ENCODE measurements around the gene CMTM8. TPM values are rescaled to one million over a fixed set of nuclear protein-coding genes. Genes with fewer than 3 reads are reported as not detected.

Gene CMTM8
- total RNA-seq, 1 donor = 1.1 TPM

GRCh38 chr3:32256206-32256605 lies 17.7 kb downstream of the CMTM8 start:
- TF ChIP-seq, protein P1, sequence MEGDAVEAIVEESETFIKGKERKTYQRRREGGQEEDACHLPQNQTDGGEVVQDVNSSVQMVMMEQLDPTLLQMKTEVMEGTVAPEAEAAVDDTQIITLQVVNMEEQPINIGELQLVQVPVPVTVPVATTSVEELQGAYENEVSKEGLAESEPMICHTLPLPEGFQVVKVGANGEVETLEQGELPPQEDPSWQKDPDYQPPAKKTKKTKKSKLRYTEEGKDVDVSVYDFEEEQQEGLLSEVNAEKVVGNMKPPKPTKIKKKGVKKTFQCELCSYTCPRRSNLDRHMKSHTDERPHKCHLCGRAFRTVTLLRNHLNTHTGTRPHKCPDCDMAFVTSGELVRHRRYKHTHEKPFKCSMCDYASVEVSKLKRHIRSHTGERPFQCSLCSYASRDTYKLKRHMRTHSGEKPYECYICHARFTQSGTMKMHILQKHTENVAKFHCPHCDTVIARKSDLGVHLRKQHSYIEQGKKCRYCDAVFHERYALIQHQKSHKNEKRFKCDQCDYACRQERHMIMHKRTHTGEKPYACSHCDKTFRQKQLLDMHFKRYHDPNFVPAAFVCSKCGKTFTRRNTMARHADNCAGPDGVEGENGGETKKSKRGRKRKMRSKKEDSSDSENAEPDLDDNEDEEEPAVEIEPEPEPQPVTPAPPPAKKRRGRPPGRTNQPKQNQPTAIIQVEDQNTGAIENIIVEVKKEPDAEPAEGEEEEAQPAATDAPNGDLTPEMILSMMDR (IDR thresholded peaks at IDR 0.05; ENCODE audit: insufficient read depth, low read length) = no peak
- no peak for DNase-seq (ENCODE audit: low read depth)
- H3K4me3 ChIP-seq (ENCODE audit: low read depth, low read length) = no peak overlapping the region

DNA sequence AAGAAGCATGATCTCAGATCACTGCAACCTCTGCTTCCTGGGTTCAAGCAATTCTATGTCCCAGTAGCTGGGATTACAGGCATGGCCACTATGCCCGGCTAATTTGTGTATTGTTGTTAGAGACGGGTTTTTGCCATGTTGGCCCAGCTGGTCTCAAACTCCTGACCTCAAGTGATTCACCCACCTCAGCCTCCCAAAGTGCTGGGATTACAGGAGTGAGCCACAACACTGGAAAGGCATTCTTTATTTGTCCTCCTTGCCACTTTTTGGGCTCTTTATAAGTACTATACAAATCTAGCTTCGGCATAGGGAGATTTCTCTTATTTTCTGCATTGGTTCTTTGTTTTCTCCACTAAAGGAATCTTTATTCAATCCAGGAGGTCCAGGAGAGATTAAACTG lies 18.6 kb downstream of the CMTM8 start:
- no peak overlapping the region for H3K4me3 ChIP-seq (ENCODE audit: low read depth, low read length)
- DNase-seq (ENCODE audit: low read depth) = no peak
- TF ChIP-seq, protein P1 (IDR thresholded peaks at IDR 0.05; ENCODE audit: insufficient read depth, low read length) = no peak

- no peak overlapping the region for H3K4me3 ChIP-seq (ENCODE audit: low read depth, low read length)
- DNase-seq (ENCODE audit: low read depth) = no peak
- TF ChIP-seq, protein P1 (IDR thresholded peaks at IDR 0.05; ENCODE audit: insufficient read depth, low read length) = no peak
These were observed 19.4 kb downstream of the CMTM8 start for GRCh38 chr3:32257641-32258438.

DNA sequence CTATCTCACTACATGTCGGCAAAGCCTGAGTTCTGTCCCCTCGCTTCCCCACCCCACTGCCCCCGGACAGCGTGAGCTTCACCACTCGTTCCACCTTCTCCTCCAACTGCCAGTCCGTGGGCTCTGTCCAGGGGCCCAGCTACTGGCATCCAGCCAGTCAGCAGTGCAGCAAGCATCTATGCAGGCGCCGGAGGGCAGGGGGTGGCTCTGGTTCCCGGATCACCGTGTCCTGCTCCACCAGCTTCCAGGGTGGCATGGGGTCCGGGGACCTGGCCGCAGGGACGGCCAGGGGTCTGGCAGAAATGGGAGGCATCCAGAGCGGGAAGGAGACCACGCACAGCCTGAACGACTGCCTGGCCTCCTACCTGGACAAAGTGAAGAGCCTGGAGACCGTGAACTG lies 20.4 kb downstream of the CMTM8 start:
- TF ChIP-seq, protein P1 (IDR thresholded peaks at IDR 0.05; ENCODE audit: insufficient read depth, low read length) = no peak
- no peak for DNase-seq (ENCODE audit: low read depth)
- H3K4me3 ChIP-seq (ENCODE audit: low read depth, low read length) = no peak overlapping the region

- no peak for DNase-seq (ENCODE audit: low read depth)
- H3K4me3 ChIP-seq (ENCODE audit: low read depth, low read length) = no peak overlapping the region
- TF ChIP-seq, protein P1 (IDR thresholded peaks at IDR 0.05; ENCODE audit: insufficient read depth, low read length) = no peak
These were observed 23.1 kb downstream of the CMTM8 start for GRCh38 chr3:32261545-32261944.

DNA sequence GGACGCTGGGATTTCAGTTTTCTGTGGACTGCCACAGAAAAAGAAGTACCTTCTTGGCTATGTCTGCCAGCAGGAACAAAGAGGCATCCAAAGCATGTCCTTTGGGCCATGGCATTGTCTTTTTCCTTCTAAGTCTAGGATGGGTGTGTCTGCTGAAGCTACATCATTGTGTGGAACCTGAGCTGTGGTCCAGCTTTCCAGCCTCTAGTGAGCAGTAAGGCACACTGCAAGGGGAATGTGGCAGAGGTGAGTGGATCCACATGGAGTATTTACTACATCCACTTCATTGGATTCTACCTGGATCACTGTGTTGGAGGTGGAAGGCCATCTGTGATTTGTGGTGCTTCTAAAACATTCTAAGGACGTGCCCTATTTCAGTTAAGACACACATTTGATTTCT lies 23.7 kb downstream of the CMTM8 start:
- TF ChIP-seq, protein P1 (IDR thresholded peaks at IDR 0.05; ENCODE audit: insufficient read depth, low read length) = no peak
- DNase-seq (ENCODE audit: low read depth) = no peak
- H3K4me3 ChIP-seq (ENCODE audit: low read depth, low read length) = no peak overlapping the region

GRCh38 chr3:32274306-32274705 lies 35.8 kb downstream of the CMTM8 start:
- TF ChIP-seq, protein P1 (IDR thresholded peaks at IDR 0.05; ENCODE audit: insufficient read depth, low read length) = no peak
- DNase-seq (ENCODE audit: low read depth) = no peak
- H3K4me3 ChIP-seq (ENCODE audit: low read depth, low read length) = no peak overlapping the region
